Immature natural killer cell (primary cell): ENCODE results near the gene SLC7A1. TPM values are rescaled to one million over a fixed set of nuclear protein-coding genes. Genes with fewer than 3 reads are reported as not detected.

Experiments used
- DNase-seq, 3 donors: peaks; one replicate each; pipeline ENCODE4 v3.0.0; 2022; ENCODE audit warnings: mixed read lengths in 1 of 3
- H3K27ac Mint-ChIP-seq, 6 donors: one replicate each; pipeline ENCODE4 v1.8.0; 2020; ENCODE audit warnings: mixed read lengths in 6 of 6, mild to moderate bottlenecking in 5 of 6, inconsistent platforms in 4 of 6, moderate library complexity in 3 of 6
- H3K27me3 Mint-ChIP-seq, 3 donors: one replicate each; pipeline ENCODE4 v1.8.0; 2020 to 2021; ENCODE audit warnings: low read depth in 3 of 3, mild to moderate bottlenecking in 3 of 3, mixed read lengths in 3 of 3, moderate library complexity in 3 of 3, inconsistent platforms in 1 of 3
- H3K36me3 Mint-ChIP-seq, 3 donors: one replicate each; pipeline ENCODE4 v1.8.0; 2020; ENCODE audit warnings: mixed read lengths in 3 of 3, inconsistent platforms in 2 of 3, mild to moderate bottlenecking in 2 of 3
- H3K4me1 Mint-ChIP-seq, 2 donors: one replicate each; pipeline ENCODE4 v1.8.0; 2020; ENCODE audit warnings: inconsistent platforms in 2 of 2, mild to moderate bottlenecking in 2 of 2, mixed read lengths in 2 of 2, moderate library complexity in 1 of 2
- H3K4me3 Mint-ChIP-seq, 5 donors: one replicate each; pipeline ENCODE4 v1.8.0; 2020; ENCODE audit warnings: mild to moderate bottlenecking in 5 of 5, mixed read lengths in 5 of 5, inconsistent platforms in 3 of 5, moderate library complexity in 3 of 5
- H3K9me3 Mint-ChIP-seq, 6 donors: one replicate each; pipeline ENCODE4 v1.8.0; 2020; ENCODE audit warnings: mild to moderate bottlenecking in 6 of 6, mixed read lengths in 6 of 6, inconsistent platforms in 4 of 6, moderate library complexity in 3 of 6
- polyA plus RNA-seq, 3 donors: library from polyadenylated mRNA; unstranded; fragments of 300-500 nt; fragmentation: Illumina TruSeq; gene quantifications; one replicate each; pipeline ENCODE4 v1.2.3, GENCODE V29; 2021

The SLC7A1 gene
- polyA plus RNA-seq, 3 donors from 2014 or later: 1.2 to 2.0 (median 1.9) TPM

GRCh38 chr13:29577136-29578051, 18.1 kb downstream of the SLC7A1 start:
- Mint-ChIP-seq H3K36me3 (no peaks in the 10 kb centered on the region), H3K4me3 (no peak overlapping the region), H3K9me3 (no peaks in the 10 kb centered on the region), H3K27ac (no peak overlapping the region), H3K27me3 (peaks cover 0 to 3% (median 0%) of the 10 kb centered on the region in 3 donors), H3K4me1 (peaks cover 8 to 11% of the 10 kb centered on the region in 2 donors)
- DNase-seq: no peak

- DNase-seq: no peak
- H3K27ac Mint-ChIP-seq: peak overlapping the region in 1 of 6 donors; percentile 49
- peaks cover 0 to 3% (median 0%) of the 10 kb centered on the region in 3 donors for H3K27me3 Mint-ChIP-seq
- no peaks in the 10 kb centered on the region for H3K36me3 Mint-ChIP-seq
- no peak overlapping the region for H3K4me3 Mint-ChIP-seq
- no peaks in the 10 kb centered on the region for H3K9me3 Mint-ChIP-seq
- H3K4me1 Mint-ChIP-seq: peaks cover 8 to 17% of the 10 kb centered on the region in 2 donors
These were observed 18.9 kb downstream of the SLC7A1 start for GRCh38 chr13:29576581-29576980.

- DNase-seq: no peak
- H3K4me3 Mint-ChIP-seq: no peak overlapping the region
- H3K27ac Mint-ChIP-seq: no peak overlapping the region
- no peaks in the 10 kb centered on the region for H3K36me3 Mint-ChIP-seq
- no peaks in the 10 kb centered on the region for H3K9me3 Mint-ChIP-seq
- peaks cover 8 to 17% of the 10 kb centered on the region in 2 donors for H3K4me1 Mint-ChIP-seq
- peaks cover 0 to 5% (median 0%) of the 10 kb centered on the region in 3 donors for H3K27me3 Mint-ChIP-seq
These were observed 20.4 kb downstream of the SLC7A1 start for GRCh38 chr13:29575098-29575497.

- Mint-ChIP-seq H3K36me3 (no peaks in the 10 kb centered on the region), H3K4me3 (no peak overlapping the region), H3K27me3 (peaks cover 0 to 5% (median 0%) of the 10 kb centered on the region in 3 donors), H3K27ac (peak overlapping the region in 5 of 6 donors; percentile 9 to 77 (median 14)), H3K4me1 (peaks cover 8 to 17% of the 10 kb centered on the region in 2 donors), H3K9me3 (no peaks in the 10 kb centered on the region)
- no peak for DNase-seq
These were observed 22.3 kb downstream of the SLC7A1 start for GRCh38 chr13:29573190-29573589.

GRCh38 chr13:29572575-29572974, 22.9 kb downstream of the SLC7A1 start:
- H3K36me3 Mint-ChIP-seq: no peaks in the 10 kb centered on the region
- peak overlapping the region in 1 of 6 donors; percentile 51 for H3K27ac Mint-ChIP-seq
- H3K4me1 Mint-ChIP-seq: peaks cover 6 to 17% of the 10 kb centered on the region in 2 donors
- DNase-seq: no peak
- H3K4me3 Mint-ChIP-seq: no peak overlapping the region
- peaks cover 0 to 5% (median 0%) of the 10 kb centered on the region in 3 donors for H3K27me3 Mint-ChIP-seq
- no peaks in the 10 kb centered on the region for H3K9me3 Mint-ChIP-seq

- H3K27ac Mint-ChIP-seq: peak overlapping the region in 3 of 6 donors; percentile 30 to 58 (median 53)
- H3K4me1 Mint-ChIP-seq: peaks cover 6 to 17% of the 10 kb centered on the region in 2 donors
- H3K36me3 Mint-ChIP-seq: no peaks in the 10 kb centered on the region
- DNase-seq: no peak
- peaks cover 0 to 4% (median 0%) of the 10 kb centered on the region in 3 donors for H3K27me3 Mint-ChIP-seq
- no peaks in the 10 kb centered on the region for H3K9me3 Mint-ChIP-seq
- no peak overlapping the region for H3K4me3 Mint-ChIP-seq
These were observed 23.5 kb downstream of the SLC7A1 start for GRCh38 chr13:29571876-29572570.

GRCh38 chr13:29570051-29570654, 25.3 kb downstream of the SLC7A1 start:
- Mint-ChIP-seq H3K27me3 (peaks cover 0 to 4% (median 0%) of the 10 kb centered on the region in 3 donors), H3K9me3 (no peaks in the 10 kb centered on the region), H3K4me1 (peaks cover 6 to 17% of the 10 kb centered on the region in 2 donors), H3K4me3 (no peak overlapping the region), H3K36me3 (no peaks in the 10 kb centered on the region), H3K27ac (no peak overlapping the region)
- DNase-seq: no peak

GRCh38 chr13:29569253-29570050, 26.0 kb downstream of the SLC7A1 start:
- peaks cover 6 to 17% of the 10 kb centered on the region in 2 donors for H3K4me1 Mint-ChIP-seq
- peaks cover 0 to 4% (median 0%) of the 10 kb centered on the region in 3 donors for H3K27me3 Mint-ChIP-seq
- H3K36me3 Mint-ChIP-seq: no peaks in the 10 kb centered on the region
- no peak for DNase-seq
- no peaks in the 10 kb centered on the region for H3K9me3 Mint-ChIP-seq
- H3K27ac Mint-ChIP-seq: no peak overlapping the region
- H3K4me3 Mint-ChIP-seq: no peak overlapping the region

- H3K9me3 Mint-ChIP-seq: no peaks in the 10 kb centered on the region
- no peaks in the 10 kb centered on the region for H3K36me3 Mint-ChIP-seq
- no peak overlapping the region for H3K4me3 Mint-ChIP-seq
- DNase-seq: no peak
- peaks cover 0 to 4% (median 0%) of the 10 kb centered on the region in 3 donors for H3K27me3 Mint-ChIP-seq
- H3K27ac Mint-ChIP-seq: peak overlapping the region in 1 of 6 donors; percentile 77
- H3K4me1 Mint-ChIP-seq: peaks cover 6 to 17% of the 10 kb centered on the region in 2 donors
These were observed 26.8 kb downstream of the SLC7A1 start for GRCh38 chr13:29568731-29569130.

GRCh38 chr13:29567411-29567810, 28.1 kb downstream of the SLC7A1 start:
- no peak for DNase-seq
- Mint-ChIP-seq H3K36me3 (no peaks in the 10 kb centered on the region), H3K9me3 (no peaks in the 10 kb centered on the region), H3K27ac (no peak overlapping the region), H3K27me3 (peaks cover 0 to 2% (median 0%) of the 10 kb centered on the region in 3 donors), H3K4me3 (no peak overlapping the region), H3K4me1 (peaks cover 0 to 6% of the 10 kb centered on the region in 2 donors)

GRCh38 chr13:29566206-29566605, 29.3 kb downstream of the SLC7A1 start:
- Mint-ChIP-seq H3K36me3 (no peaks in the 10 kb centered on the region), H3K4me1 (no peaks in the 10 kb centered on the region), H3K9me3 (no peaks in the 10 kb centered on the region), H3K27me3 (peaks cover 0 to 2% (median 0%) of the 10 kb centered on the region in 3 donors), H3K27ac (no peak overlapping the region), H3K4me3 (no peak overlapping the region)
- no peak for DNase-seq

GRCh38 chr13:29564818-29565217, 30.7 kb downstream of the SLC7A1 start:
- Mint-ChIP-seq H3K27me3 (no peaks in the 10 kb centered on the region), H3K36me3 (no peaks in the 10 kb centered on the region), H3K27ac (peak overlapping the region in 2 of 6 donors; percentile 20 to 26), H3K4me3 (no peak overlapping the region), H3K9me3 (no peaks in the 10 kb centered on the region), H3K4me1 (no peaks in the 10 kb centered on the region)
- no peak for DNase-seq

GRCh38 chr13:29564373-29564772, 31.1 kb downstream of the SLC7A1 start:
- H3K27ac Mint-ChIP-seq: peak overlapping the region in 1 of 6 donors; percentile 32
- H3K4me1 Mint-ChIP-seq: no peaks in the 10 kb centered on the region
- H3K9me3 Mint-ChIP-seq: no peaks in the 10 kb centered on the region
- DNase-seq: no peak
- H3K4me3 Mint-ChIP-seq: no peak overlapping the region
- no peaks in the 10 kb centered on the region for H3K27me3 Mint-ChIP-seq
- no peaks in the 10 kb centered on the region for H3K36me3 Mint-ChIP-seq
